Dermis microvascular lymphatic vessel endothelial cell (primary cell): Measurements from ENCODE around the gene SLC6A12. TPM values are rescaled to one million over a fixed set of nuclear protein-coding genes. Genes with fewer than 3 reads are reported as not detected.
"Not testable (repeated sequence)": the region's sequence is repeated elsewhere in the genome, so short reads cannot be mapped to it uniquely, and the experiment has no call there.

Source experiments
- DNase-seq, 2 donors: peaks; one replicate each; pipeline versions ENCODE4 v3.0.0 to v3.0.0-alpha.2; 2010; ENCODE audit warnings: low read depth in 2 of 2
- total RNA-seq: library from RNA; depleted of rRNA; stranded (reverse); fragments of >200 nt; gene quantifications from 2 replicates; pipeline ENCODE4 v1.2.1, GENCODE V29; 2014

SLC6A12 gene
- total RNA-seq, 1 donor from 2014 or later: 0.13 TPM

DNA sequence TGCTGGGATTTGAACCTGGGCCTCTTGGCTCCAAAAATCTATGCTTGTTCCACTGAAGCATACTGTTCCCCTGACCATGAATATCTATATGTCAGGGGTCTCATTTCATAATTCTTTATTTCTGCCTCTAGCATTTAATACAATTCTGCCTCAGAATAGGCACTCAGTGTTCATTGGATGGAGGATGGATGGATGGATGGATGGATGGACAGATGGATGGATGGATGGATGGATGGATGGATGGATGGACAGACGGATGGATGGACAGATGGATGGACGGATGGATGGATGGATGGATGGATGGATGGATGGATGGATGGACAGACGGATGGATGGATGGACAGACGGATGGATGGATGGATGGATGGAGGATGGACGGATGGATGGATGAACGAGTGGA lies 3.1 kb upstream of the SLC6A12 start:
- DNase-seq: not testable (repeated sequence)

DNA sequence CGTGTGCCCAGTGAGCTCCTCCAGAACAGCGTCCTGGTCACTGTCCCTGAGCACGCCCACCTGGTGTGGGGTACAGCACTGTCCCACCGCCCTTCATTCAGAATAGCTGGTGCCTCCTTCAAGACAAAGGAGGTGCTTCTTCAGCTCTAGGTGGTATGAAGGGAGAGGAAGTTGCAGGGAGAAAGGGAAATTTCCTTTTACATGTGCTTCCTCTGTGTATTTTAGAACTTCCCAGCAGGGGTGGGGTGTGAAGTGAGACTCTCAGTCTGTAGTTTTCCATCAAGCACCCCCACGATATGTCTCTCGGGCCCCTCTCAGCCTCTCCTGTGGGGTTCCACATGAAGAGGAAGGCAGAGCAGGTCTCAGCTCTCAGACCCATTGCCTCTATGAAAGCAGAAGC lies 1.2 kb upstream of the SLC6A12 start:
- no peak for DNase-seq

DNA sequence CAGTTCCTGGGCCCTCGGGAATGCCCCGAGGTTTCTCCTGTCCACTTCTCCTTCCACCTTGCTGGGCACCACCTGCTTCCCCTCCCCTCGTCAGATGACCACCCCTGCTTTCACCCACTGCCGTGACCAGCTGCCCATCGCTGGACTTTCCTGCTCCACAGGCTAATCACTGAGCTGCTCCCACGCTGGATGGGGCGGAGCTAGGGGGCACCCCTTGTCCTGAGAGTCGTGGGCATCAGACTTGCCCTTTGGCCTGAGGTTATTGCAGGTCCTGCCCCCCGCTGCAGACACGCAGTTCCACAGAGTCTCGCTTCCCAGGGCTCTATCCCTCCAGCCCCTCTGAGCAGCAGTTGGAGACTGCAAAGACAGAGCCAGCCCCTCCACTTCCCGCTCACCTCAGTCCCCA lies 427 bp downstream of the SLC6A12 start:
- DNase-seq: no peak

DNA sequence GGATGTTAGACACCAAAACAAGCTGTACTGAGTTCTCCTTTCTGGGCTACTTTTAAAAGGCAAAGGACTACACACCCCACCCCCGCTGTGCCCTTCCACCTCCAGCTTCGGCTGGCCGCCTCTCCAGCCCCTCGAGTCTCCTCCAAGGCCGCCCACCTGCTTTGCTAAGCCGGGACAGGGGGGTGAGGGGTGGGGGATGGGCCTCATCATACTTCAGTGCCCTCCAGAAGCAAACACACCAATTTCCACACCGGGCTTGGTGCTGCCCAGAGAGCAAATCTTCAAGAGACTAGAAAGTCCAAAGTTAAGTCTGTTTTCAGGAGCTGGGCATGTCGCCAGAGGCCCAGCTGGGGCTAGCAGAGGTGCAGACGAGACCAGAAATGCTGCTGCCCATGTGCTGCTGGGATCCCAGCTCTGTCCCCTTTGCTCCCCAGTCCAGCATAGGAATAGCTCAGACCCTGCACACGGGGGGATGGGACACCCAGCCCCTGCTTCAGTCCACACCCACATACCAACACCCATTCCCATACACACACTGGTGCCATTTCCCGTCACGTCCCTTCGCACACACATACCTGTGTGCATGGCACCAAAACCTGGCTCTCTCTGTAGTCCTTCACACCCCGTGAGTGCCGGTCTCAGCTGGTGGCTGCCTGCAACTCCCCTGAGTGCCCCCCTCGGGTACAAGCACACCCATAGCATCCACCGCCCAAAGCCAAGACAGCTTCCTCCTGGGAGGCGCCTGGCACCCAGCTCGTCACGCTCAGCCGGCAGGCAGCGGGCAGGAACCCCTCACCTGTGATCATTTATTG lies 1.0 kb downstream of the SLC6A12 start:
- DNase-seq: no peak

DNA sequence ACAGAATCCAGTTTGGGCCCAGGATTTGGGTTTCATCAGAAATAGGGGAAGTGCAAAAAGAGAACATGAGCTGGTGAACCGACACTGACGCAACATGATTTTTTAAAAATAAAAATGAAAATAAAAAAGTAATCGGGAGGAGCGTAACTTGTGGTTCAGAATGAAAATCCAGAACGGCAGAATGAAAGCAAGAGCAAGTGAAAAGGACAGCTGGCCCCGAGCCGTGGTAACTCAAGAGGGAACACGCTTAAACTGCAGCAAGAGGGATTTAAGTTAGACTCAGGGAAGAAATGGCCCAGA lies 1.6 kb downstream of the SLC6A12 start:
- no peak for DNase-seq

DNA sequence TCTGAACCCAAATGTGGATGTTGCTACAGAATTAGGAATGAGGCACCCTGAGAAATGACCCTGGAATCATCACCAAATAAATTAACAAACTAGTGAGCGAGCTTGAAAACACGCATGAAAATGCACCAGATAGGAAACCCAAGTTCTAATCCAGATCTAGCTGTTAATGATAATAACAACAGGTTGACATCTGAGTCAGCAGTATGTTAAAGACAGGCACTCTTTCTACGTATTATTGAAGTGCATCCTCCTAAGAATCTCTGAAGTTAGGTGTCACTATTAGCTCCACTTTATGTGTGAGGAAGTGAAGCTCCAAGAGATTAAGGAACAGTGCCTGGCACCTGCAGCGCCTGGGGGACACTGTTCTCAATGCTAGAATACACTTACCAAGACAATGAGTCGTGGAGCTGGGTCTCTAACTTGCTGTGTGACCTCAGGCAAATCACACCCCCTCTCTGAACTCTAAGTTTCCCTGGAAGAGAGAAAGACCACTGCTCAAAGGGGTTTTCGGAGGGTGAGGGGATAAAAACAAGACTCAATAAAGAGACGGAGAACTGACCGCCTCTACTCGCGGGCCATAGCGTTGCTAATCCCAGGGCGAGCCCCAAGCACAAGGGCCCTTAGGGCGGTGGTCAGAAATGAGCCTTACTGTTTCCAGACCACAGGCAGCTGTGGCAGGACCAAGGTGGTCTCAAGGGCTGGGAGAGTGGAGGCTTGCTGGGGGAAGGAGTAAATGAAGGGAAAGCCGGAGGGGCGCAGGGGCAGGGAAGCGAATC lies 2.1 kb downstream of the SLC6A12 start:
- no peak for DNase-seq

DNA sequence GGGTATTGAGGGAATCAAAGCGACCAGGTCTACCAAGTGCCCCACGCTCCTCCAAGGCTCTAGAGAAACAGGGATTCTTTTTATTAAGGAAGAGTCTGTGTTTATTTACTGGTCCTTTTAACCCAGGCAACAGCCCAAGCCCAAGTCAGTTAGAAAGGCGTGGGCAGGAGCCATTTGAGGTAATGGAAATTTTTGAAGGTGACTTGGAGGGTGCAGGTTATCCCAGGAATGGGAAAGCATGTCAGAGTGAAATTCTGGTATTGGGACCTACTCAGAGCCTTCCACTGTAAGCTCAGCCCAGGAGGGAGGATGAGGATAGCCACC lies 2.9 kb downstream of the SLC6A12 start:
- DNase-seq: no peak

DNA sequence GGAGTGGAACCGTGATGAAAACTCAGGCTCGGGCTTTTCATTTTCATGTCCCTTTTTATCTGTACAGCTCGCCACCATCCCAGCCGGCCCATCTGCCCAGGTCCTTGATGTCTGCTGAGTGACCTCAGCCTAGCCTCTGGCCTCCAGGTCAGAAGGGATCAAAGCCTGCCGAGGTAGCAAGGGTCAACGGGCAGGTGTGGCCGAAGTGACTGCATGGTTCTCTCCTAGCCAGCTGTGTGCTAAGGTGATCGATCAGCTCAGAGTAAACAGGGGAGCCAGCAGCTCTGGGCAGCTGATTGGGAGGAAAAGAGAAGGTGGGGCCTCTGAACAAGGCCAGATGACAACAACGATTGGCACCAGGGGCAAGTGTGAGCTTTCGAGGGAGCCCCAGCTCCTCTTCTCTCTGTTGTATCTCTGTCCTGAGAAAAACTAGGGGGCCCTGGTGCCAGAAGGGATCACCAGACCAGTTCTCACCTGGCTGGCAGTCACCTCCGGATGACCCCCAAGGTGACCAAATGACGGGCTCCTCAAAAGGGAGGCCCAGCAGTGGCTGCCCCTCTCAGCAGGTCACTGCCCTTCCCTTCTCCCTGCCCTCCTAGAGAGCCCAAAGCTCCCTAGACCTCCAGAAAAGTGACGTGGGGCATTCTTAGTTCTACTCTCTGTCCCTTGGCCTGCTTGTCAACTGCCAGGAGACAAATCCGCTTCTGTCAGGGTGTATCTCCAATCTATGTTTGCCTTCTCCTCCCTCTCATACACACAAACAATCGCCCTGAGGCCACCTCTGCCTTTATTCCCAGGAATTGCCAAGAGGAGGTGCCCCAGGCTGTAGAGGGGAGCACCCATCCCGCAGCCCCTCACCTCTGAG lies 3.4 kb downstream of the SLC6A12 start:
- no peak for DNase-seq

DNA sequence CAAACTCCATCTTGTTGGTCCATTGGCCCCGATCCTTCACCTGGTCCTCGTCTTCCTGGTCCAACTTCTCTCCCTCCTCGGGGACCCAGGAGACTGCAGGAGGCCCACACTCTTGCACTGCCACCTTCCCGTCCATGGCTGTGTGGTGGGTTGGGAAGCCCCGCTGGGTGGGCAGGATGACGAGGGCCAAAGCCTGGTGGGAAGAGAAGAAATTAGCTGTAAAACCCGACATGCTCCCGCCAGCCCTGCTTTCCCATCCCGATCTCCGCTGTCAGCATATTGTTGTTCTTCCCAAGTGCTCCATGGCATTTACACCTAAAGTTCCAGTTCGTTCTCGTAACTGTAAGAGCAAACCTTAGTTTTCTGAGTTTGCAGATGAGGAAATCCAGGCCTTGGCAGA lies 4.1 kb downstream of the SLC6A12 start:
- DNase-seq: no peak

DNA sequence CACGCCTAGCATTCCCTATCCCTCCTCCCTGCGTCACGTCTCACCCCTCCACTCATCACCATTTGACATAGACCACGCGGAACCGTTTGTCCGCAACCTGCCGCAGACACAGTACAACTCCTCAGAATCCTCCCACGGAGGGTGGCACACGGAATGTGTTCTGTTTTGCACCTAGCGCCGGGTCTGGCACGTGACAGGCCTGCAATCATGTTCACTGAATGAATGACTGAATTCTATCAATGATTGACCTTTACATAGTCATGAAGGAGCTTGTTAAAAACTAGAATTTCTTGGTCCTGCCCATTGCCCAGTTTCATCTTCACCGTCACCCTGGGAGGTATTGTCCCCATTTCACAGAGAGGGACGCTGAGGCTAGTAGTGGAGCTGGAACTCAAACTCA lies 4.7 kb downstream of the SLC6A12 start:
- no peak for DNase-seq

DNA sequence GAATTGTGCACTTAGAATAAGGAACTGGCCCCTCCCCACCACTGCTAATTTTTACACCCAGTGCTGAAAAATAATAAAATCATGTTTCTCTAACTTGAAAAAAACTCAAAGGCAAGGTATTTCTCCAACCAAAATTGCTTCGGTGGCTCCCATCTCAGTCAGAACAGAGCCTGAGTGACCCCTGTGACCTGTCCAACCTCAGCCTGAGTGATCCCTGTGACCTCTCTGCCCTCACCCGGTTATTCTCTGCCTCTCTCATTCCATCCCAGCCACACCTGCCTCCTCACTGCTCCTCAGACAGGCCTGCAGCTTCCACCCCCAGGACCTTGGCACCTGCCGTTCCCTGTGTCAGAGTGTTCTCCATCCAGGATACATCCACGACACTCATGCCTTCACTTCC lies 5.1 kb downstream of the SLC6A12 start:
- no peak for DNase-seq

DNA sequence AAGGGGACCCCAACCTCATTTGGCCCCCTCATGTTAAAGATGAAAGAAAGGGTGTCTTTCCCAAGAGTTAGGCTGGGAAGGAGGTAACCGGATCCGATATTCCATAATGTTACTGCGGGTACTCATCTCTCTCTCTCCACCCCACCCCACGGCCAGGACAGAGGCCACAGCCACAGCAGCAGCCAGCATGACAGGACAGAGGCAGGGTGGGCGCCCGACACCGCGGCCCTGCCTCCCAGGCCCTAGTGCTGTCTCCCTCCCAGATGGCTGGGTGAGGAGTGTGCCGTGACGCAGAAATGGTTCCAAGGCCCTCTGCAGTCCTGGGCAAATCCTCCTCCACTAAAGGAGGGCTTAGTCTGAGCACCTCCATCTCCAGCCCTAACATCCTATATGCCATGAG lies 6.2 kb downstream of the SLC6A12 start:
- DNase-seq: no peak

DNA sequence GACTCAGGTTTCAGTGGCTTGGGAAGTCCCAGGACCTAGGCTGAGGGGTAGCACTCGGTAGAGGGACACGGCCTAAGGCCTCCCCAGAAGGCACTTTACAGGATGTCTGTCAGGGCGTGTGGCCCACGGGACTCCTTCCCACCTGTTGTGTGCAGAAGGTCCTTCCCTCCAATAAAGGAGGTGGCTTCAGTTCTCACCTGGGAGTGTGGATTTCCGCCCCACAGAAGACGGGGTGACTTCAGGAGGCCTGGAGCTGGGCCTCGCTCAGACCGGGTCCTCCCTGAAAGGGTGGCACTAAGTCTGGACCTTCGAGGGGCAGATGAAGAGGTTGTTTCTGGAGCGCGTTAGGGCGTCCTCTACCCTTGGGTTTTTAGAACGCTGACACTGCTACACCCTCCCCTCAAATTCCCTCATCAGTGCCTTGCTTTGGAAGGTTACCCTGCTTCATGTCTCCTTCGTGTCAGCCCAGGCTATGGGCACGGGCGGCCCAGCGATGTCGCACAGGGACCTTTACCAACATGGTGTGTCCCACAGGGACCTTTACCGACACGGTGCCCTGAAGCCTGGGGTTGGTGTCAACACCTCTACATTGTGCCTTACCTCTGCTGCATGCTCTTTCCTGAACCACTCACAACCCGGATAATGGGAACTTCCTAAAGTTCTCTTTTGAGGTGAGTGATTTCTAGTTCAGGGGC lies 7.1 kb downstream of the SLC6A12 start:
- DNase-seq: no peak

DNA sequence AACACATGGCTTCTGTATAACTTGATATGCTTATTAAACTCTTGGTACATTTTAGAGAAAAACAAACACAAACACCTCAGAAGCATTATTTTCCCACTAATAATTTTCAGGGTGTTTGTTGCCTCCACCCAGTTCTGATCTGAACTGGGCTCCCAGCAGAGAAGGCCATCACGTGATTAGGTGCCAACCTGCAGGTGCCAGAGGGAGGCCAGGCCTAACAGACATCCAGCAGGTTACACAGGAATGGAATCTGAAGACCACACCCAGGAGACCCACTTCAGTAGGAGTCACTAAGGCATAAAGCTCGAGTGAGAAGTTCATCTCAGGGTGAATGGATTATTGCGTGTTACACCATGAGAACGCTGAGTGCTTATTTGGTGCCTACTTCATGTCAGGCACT lies 8.9 kb downstream of the SLC6A12 start:
- DNase-seq: no peak

DNA sequence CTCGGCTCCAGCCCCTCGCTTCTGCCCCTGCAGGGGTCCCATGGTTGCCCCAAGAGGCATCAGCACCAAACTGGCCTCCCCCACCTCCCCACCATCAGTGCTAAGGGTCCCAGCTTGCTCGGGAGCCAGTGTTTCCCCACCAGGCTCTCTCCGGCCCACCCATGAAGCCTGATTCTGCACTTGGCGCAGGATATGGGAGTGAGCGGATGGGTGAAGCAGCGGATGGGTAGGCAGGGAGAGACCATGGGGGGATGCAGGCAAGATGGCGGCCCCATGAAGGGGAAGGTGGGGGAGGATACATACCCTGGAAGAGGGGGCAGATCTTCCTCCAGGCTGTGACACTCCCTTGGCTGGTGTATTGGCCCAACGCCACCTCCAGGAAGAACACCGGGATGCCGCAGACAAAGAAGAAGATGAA lies 9.7 kb downstream of the SLC6A12 start:
- DNase-seq: no peak

DNA sequence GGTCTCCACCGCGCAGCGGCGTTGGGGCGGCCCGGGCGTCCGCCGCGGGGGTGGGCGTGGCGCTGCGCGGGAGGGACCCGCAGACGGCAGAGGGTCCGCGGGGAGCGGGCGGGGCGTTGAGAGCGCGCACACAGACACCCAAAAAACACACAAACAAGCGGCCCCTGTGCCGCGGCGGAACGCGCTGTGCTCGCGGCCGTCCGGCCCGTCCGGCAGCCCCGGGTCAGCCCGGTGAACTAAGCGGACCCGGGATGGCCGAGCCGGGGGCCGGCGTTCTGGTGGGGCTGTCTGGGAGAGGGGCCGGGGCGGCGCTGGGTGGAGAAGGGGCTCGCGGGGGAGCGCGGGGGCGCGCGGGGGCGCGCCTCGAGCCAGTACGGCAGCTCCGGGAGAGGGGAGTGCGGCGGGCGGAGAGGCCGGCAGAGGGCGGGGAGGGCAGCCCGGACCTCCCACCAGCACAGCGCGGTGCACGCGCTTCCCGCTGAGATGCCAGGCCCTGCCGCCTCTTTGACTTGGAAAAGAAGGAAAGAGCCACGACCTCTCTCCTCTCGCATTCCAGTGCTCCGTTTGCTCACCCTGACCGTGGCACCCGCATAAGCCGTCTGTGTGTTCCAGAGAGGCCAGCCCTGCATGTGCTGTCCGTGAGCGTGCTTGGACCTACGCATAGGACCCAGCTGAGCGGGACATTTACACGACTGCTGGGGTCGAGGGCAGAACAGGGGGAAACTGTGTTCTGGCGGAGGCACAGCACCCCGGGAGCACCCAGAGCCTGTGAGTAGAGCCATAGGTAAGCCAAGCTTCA lies 10.3 kb downstream of the SLC6A12 start:
- DNase-seq: peak in 1 of 2 donors; percentile 13

DNA sequence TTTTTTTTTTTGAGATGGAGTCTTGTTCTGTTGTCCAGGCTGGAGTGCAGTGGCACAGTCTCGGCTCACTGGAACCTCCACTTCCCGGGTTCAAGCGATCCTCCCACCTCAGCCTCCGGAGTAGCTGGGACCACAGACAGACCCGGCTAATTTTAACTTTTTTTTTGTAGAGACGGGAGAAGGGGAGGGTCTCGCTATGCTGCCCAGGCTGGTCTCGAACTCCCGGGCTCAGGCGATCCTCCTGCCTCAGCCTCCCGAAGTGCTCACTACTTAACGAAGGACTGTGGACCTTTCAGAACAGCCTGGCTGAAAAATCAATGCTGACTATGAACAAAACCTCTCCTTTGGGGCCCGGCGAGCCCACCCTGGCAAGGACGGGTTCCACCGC lies 10.9 kb downstream of the SLC6A12 start:
- DNase-seq: no peak

DNA sequence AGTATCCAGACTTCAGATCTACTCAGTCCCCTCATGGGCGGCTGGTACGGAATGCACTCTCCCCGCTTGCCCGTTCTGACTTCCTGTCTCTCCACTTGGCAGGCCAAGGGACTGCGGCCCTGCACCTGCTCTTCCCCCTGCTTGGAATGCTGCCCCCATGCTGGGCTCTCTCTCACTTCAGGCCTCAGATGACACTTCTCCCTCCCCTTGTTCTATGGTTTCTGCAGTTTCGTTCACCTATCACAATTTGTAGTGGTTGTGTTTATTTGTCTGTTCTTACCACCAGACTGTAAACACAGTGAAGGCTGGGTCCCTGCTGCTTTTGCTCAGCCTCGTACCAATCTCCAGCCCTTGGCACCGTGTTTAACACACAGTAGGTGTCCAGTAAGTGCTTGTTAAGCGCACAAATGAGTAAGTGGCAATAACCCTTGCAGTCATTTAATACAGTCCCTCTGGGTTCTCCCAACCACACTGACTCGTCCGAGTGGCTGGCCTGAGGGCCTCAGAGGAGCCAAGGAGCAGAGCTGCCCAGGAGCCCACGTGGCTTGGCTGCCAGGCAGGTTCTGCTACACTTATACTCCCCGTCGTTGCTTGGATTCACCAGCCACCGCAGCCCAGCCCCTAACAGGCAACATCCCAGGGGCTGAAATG lies 11.8 kb downstream of the SLC6A12 start:
- DNase-seq: no peak

DNA sequence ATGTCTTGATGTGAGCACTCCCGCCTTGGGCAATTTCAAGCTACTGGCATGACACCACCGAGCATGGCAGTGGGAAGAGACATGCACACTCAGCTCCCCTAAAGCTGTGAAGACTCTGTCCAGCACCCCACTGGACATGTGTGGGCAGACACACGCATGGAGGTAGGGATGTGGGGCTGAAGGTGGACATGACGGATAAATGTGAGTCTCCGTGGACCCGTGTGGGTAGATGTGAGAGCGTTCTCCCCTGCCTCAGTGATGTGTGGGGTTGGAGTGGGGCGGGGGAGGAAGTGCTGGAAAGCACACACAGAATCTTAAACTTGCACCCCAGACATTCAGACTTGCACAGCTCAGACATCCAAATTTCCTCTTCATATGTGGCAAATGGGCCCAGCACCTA lies 12.6 kb downstream of the SLC6A12 start:
- no peak for DNase-seq

DNA sequence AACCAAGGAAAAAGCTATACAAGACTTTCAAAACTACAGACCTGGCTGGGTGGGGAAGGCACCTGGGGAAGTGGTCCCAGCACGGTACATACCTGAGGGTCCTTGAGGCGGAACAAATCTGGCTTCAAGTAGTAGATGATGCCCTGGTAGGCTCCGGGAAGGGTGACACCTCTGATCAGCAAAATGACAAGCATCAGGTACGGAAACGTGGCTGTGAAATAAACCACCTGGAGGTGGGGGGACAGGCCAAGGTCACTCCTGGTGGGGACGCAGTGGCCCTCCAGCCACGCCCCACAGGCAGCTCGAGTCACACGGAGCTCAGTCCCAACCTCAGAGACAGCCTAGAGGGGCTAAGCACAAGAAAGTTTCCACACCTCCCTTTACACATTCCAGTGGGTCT lies 15.3 kb downstream of the SLC6A12 start:
- DNase-seq: no peak
